ENCODE results near the gene RASGEF1B.

RASGEF1B gene

DNA sequence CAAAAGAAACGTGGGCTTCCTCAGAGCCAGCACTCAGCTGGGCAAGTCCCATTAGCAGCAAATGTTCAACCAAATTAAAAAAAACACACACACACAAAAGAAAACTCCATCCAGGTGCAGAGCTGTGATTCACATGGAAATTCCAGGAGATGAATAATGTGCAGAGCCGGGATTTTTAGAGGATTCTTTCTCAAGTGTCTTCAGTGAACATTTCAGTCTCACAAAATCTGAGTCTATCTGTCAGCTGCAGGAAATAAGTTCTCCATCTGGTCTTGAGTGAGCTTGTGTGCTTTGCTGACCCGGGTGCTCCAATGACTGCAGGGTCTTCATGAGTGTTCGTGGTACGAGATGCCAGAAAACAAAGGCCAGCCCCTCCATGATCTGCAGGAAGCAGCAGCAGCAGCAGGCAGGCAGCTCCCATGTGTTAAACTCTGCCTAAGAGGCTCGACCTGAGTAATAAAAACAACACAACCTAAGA lies 44.3 kb downstream of the RASGEF1B start:
- Histone ChIP-seq H3K9me2 (replicated peaks; ENCODE audit: insufficient read depth, low read length) (no peaks in the 10 kb centered on the region), H3K79me2 (ENCODE audit: insufficient read depth, low read length) (no peaks in the 10 kb centered on the region), H3K27ac (ENCODE audit: low read depth, low read length) (no peak overlapping the region), H4K20me1 (ENCODE audit: low read depth, low read length) (no peaks in the 10 kb centered on the region), H3F3A (ENCODE audit: insufficient read depth) (no peaks in the 10 kb centered on the region), H2AFZ (ENCODE audit: low read depth, low read length, severe bottlenecking) (no peak overlapping the region), H3K4me3 (ENCODE audit: insufficient read depth, low read length, poor library complexity, severe bottlenecking) (no peak overlapping the region), H3K9me3 (ENCODE audit: insufficient read depth, low read length) (no peaks in the 10 kb centered on the region), H3K27me3 (ENCODE audit: low read length) (no peaks in the 10 kb centered on the region), H3K9ac (ENCODE audit: low read length) (no peak overlapping the region), H3K4me2 (ENCODE audit: low read depth, low read length, poor library complexity, severe bottlenecking) (no peak overlapping the region), H3K36me3 (ENCODE audit: low read length) (peaks cover 11% of the 10 kb centered on the region; the same call in 1 of the 2 replicates)
- no peak for TF ChIP-seq EZH2phosphoT487 (conservative IDR thresholded peaks at IDR 0.05; ENCODE audit: low read length)
- TF ChIP-seq, protein P1, sequence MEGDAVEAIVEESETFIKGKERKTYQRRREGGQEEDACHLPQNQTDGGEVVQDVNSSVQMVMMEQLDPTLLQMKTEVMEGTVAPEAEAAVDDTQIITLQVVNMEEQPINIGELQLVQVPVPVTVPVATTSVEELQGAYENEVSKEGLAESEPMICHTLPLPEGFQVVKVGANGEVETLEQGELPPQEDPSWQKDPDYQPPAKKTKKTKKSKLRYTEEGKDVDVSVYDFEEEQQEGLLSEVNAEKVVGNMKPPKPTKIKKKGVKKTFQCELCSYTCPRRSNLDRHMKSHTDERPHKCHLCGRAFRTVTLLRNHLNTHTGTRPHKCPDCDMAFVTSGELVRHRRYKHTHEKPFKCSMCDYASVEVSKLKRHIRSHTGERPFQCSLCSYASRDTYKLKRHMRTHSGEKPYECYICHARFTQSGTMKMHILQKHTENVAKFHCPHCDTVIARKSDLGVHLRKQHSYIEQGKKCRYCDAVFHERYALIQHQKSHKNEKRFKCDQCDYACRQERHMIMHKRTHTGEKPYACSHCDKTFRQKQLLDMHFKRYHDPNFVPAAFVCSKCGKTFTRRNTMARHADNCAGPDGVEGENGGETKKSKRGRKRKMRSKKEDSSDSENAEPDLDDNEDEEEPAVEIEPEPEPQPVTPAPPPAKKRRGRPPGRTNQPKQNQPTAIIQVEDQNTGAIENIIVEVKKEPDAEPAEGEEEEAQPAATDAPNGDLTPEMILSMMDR (IDR thresholded peaks at IDR 0.05; ENCODE audit: insufficient read depth, low read length, poor library complexity, severe bottlenecking), result no peak

DNA sequence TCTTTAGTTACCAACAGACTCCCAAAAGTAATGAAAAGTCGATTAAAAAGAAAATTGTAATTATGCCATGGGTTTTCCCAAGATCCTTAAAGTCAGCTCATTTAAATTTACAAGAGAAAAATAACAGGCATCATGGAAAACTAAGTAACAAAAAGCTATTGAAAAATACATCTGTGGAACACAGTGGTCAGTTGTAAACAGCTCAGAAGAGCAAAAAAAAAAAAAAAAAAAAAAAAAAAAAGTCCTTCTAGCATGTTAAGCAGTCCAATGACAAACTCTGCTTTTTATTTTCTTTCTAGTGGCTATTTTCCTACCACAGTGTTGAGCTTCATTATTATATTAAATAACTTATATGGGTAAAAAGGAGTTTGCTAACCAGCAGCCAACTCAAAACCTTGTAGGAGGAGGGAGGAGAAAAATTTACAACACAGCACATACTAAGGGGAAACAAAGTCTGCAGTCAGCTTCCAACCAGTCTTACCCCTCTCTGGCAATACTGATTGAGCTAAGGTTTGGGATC lies 44.9 kb downstream of the RASGEF1B start:
- Histone ChIP-seq H3K36me3 (ENCODE audit: low read length) (peaks cover 5% of the 10 kb centered on the region; the same call in 1 of the 2 replicates), H3K27ac (ENCODE audit: low read depth, low read length) (no peak overlapping the region), H3K9ac (ENCODE audit: low read length) (no peak overlapping the region), H4K20me1 (ENCODE audit: low read depth, low read length) (no peaks in the 10 kb centered on the region), H3K79me2 (ENCODE audit: insufficient read depth, low read length) (no peaks in the 10 kb centered on the region), H3F3A (ENCODE audit: insufficient read depth) (no peaks in the 10 kb centered on the region), H3K9me2 (replicated peaks; ENCODE audit: insufficient read depth, low read length) (no peaks in the 10 kb centered on the region), H2AFZ (ENCODE audit: low read depth, low read length, severe bottlenecking) (no peak overlapping the region), H3K4me3 (ENCODE audit: insufficient read depth, low read length, poor library complexity, severe bottlenecking) (no peak overlapping the region), H3K27me3 (ENCODE audit: low read length) (no peaks in the 10 kb centered on the region), H3K4me2 (ENCODE audit: low read depth, low read length, poor library complexity, severe bottlenecking) (no peak overlapping the region), H3K9me3 (ENCODE audit: insufficient read depth, low read length) (no peaks in the 10 kb centered on the region)
- TF ChIP-seq EZH2phosphoT487 (conservative IDR thresholded peaks at IDR 0.05; ENCODE audit: low read length), result no peak
- TF ChIP-seq, protein P1 (IDR thresholded peaks at IDR 0.05; ENCODE audit: insufficient read depth, low read length, poor library complexity, severe bottlenecking), result no peak

DNA sequence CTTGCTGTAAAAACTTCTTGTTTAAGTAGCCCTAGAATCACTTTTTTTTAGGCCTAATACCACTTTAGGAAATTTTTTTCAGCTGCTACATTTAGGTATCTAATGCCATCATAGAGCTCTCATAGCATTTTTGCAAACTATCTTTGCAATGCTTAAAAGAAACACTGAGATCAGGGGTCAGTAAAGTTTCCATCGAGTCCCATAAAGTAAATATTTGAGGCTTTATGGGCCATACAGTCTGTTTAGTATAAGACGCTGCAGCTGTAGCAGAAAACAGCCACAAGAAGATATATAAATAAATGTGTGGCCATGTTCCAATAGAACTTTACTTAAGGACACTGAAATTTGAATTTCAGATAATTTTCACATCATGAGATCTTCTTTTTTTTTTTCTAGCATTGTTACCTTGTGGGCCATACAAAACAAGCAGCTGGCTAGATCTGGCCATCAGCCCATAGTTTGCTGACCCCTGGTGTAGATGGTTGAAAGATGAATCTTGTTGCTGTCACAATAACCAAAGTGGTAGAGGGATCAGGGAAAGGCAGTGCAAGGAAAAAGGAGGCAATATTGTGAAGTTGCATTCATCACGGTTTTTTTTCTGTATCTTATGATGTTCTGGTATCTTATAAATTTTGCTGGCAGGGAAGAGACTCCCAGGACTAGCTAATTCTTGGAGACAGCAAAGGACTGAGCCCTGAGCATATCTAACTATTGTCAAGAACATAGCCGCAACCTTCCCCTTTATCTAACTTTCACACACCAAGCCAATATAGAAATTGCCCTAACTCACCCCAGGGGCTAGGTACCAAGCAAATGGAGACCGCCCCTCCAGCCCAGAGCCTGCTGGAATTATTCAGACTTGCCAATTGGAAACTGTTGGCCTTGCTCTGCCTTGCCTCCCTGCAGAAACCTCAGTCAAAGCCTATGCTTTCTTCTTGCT lies 46.6 kb downstream of the RASGEF1B start:
- H4K20me1 ChIP-seq (ENCODE audit: low read depth, low read length), result no peaks in the 10 kb centered on the region
- no peak overlapping the region for H3K9ac ChIP-seq (ENCODE audit: low read length)

More for the DNA sequence above, 46.6 kb downstream of the RASGEF1B start:
- H2AFZ ChIP-seq (ENCODE audit: low read depth, low read length, severe bottlenecking), result no peak overlapping the region
- H3K27me3 ChIP-seq (ENCODE audit: low read length), result no peaks in the 10 kb centered on the region
- no peak overlapping the region for H3K4me2 ChIP-seq (ENCODE audit: low read depth, low read length, poor library complexity, severe bottlenecking)
- no peaks in the 10 kb centered on the region for H3F3A ChIP-seq (ENCODE audit: insufficient read depth)
- no peak overlapping the region for H3K4me3 ChIP-seq (ENCODE audit: insufficient read depth, low read length, poor library complexity, severe bottlenecking)
- no peaks in the 10 kb centered on the region for H3K9me3 ChIP-seq (ENCODE audit: insufficient read depth, low read length)
- TF ChIP-seq, protein P1 (IDR thresholded peaks at IDR 0.05; ENCODE audit: insufficient read depth, low read length, poor library complexity, severe bottlenecking), result no peak
- no peak for TF ChIP-seq EZH2phosphoT487 (conservative IDR thresholded peaks at IDR 0.05; ENCODE audit: low read length)
- H3K36me3 ChIP-seq (ENCODE audit: low read length), result no peaks in the 10 kb centered on the region
- no peaks in the 10 kb centered on the region for H3K9me2 ChIP-seq (replicated peaks; ENCODE audit: insufficient read depth, low read length)
- H3K79me2 ChIP-seq (ENCODE audit: insufficient read depth, low read length), result no peaks in the 10 kb centered on the region
- no peak overlapping the region for H3K27ac ChIP-seq (ENCODE audit: low read depth, low read length)
